DND-41 (cell line): ENCODE data around the gene APPBP2.

Experiments used
- ATAC-seq: fragments of 200-7000 bp; cut with Tn5 transposase; 3 replicates; pipeline ENCODE4 v1.9.1; 2021; ENCODE audit warnings: low read depth; ENCODE audit not compliant: insufficient read depth
- DNase-seq: peaks from one replicate; pipeline ENCODE4 v3.0.0-alpha.2; 2020
- H2AFZ ChIP-seq: 2 replicates; pipeline ENCODE4 v1.6.0; 2012; ENCODE audit warnings: low read depth, low read length
- H3K27ac ChIP-seq: 2 replicates; pipeline ENCODE4 v1.5.1; 2012; ENCODE audit warnings: low read length, inconsistent platforms
- H3K27me3 ChIP-seq: fragments of 200-600 bp; sonication (generic); 2 replicates; pipeline ENCODE4 v1.6.0; 2012; ENCODE audit warnings: low read length, mild to moderate bottlenecking, inconsistent platforms; ENCODE audit not compliant: insufficient read depth, poor library complexity
- H3K36me3 ChIP-seq: 2 replicates; pipeline ENCODE4 v1.5.1; 2012; ENCODE audit warnings: low read length, inconsistent platforms; ENCODE audit not compliant: insufficient read depth
- H3K4me1 ChIP-seq: 2 replicates; pipeline ENCODE4 v1.5.1; 2012; ENCODE audit warnings: mild to moderate bottlenecking, low read length; ENCODE audit not compliant: insufficient read depth
- H3K4me2 ChIP-seq: 2 replicates; pipeline ENCODE4 v1.6.0; 2012; ENCODE audit warnings: mild to moderate bottlenecking, moderate library complexity, low read length, inconsistent platforms; ENCODE audit not compliant: insufficient read depth
- H3K4me3 ChIP-seq, 2 experiments: fragments of 200-600 bp in 1 of 2; shearing (Covaris generic) in 1 of 2; 2 replicates each; pipeline ENCODE4 v1.5.1; 2012 to 2016; ENCODE audit warnings: inconsistent platforms in 2 of 2, low read length in 2 of 2, mild to moderate bottlenecking in 2 of 2, low read depth in 1 of 2, moderate library complexity in 1 of 2
- H3K79me2 ChIP-seq: 2 replicates; pipeline ENCODE4 v1.6.0; 2012; ENCODE audit warnings: low read length, inconsistent platforms; ENCODE audit not compliant: insufficient read depth
- H3K9ac ChIP-seq: 2 replicates; pipeline ENCODE4 v1.6.0; 2012; ENCODE audit warnings: low read depth, mild to moderate bottlenecking, inconsistent platforms, low read length, moderate library complexity
- H3K9me3 ChIP-seq: 2 replicates; pipeline ENCODE4 v1.5.1; 2012; ENCODE audit warnings: low read length, moderate library complexity, mild to moderate bottlenecking, inconsistent platforms; ENCODE audit not compliant: insufficient read depth, severe bottlenecking
- H4K20me1 ChIP-seq: 2 replicates; pipeline ENCODE4 v1.6.0; 2012; ENCODE audit warnings: low read length; ENCODE audit not compliant: insufficient read depth
- CTCF ChIP-seq: IDR thresholded peaks from 2 replicates; pipeline ENCODE4 v1.5.1; 2012; ENCODE audit warnings: borderline replicate concordance, low read length, moderate library complexity, mild to moderate bottlenecking; ENCODE audit not compliant: poor library complexity, severe bottlenecking; ENCODE audit errors: extremely low read depth
- EZH2 ChIP-seq: IDR thresholded peaks from 3 replicates; pipeline ENCODE4 v1.6.1; 2012; ENCODE audit warnings: borderline replicate concordance, low read depth, mild to moderate bottlenecking, moderate library complexity, low read length, inconsistent platforms; ENCODE audit not compliant: severe bottlenecking

The APPBP2 gene

GRCh38 chr17:60501589-60501988 lies 24.5 kb downstream of the APPBP2 start:
- H3K27ac ChIP-seq, result no peak overlapping the region
- H3K9me3 ChIP-seq, result no peaks in the 10 kb centered on the region
- H3K36me3 ChIP-seq, result peaks cover 31% of the 10 kb centered on the region
- H3K4me2 ChIP-seq, result no peak overlapping the region
- peaks cover 61% of the 10 kb centered on the region for H3K79me2 ChIP-seq
- no peak for ATAC-seq
- no peaks in the 10 kb centered on the region for H3K27me3 ChIP-seq
- H4K20me1 ChIP-seq, result peaks cover 9% of the 10 kb centered on the region
- no peaks in the 10 kb centered on the region for H3K4me1 ChIP-seq
- no peak overlapping the region for H2AFZ ChIP-seq
- TF ChIP-seq CTCF, result no peak
- no peak for TF ChIP-seq EZH2
- no peak for DNase-seq
- H3K4me3 ChIP-seq, result no peak overlapping the region
- no peak overlapping the region for H3K9ac ChIP-seq

GRCh38 chr17:60496041-60496440 lies 30.0 kb downstream of the APPBP2 start:
- H3K9me3 ChIP-seq, result peaks cover 28% of the 10 kb centered on the region
- H3K4me2 ChIP-seq, result no peak overlapping the region
- H3K4me3 ChIP-seq, result no peak overlapping the region
- DNase-seq (no peak), ATAC-seq (no peak)
- TF ChIP-seq EZH2 (no peak), CTCF (no peak)
- no peaks in the 10 kb centered on the region for H3K4me1 ChIP-seq
- H3K36me3 ChIP-seq, result peaks cover 84% of the 10 kb centered on the region
- H2AFZ ChIP-seq, result no peak overlapping the region
- no peak overlapping the region for H3K27ac ChIP-seq
- H3K27me3 ChIP-seq, result no peaks in the 10 kb centered on the region
- no peaks in the 10 kb centered on the region for H4K20me1 ChIP-seq
- H3K9ac ChIP-seq, result no peak overlapping the region
- peaks cover 19% of the 10 kb centered on the region; the same call in 1 of the 2 replicates for H3K79me2 ChIP-seq

GRCh38 chr17:60495260-60495659 lies 30.8 kb downstream of the APPBP2 start:
- Histone ChIP-seq H3K4me1 (no peaks in the 10 kb centered on the region), H3K4me2 (no peak overlapping the region), H3K79me2 (peaks cover 16% of the 10 kb centered on the region; the same call in 1 of the 2 replicates), H3K9me3 (peaks cover 30% of the 10 kb centered on the region), H3K4me3 (no peak overlapping the region), H3K27ac (no peak overlapping the region), H3K9ac (no peak overlapping the region), H3K27me3 (no peaks in the 10 kb centered on the region), H3K36me3 (peaks cover 90% of the 10 kb centered on the region), H2AFZ (no peak overlapping the region), H4K20me1 (no peaks in the 10 kb centered on the region)
- no peak for TF ChIP-seq EZH2
- no peak for TF ChIP-seq CTCF
- DNase-seq (no peak), ATAC-seq (no peak)

GRCh38 chr17:60493847-60494321 lies 32.2 kb downstream of the APPBP2 start:
- Histone ChIP-seq H3K9ac (no peak overlapping the region), H2AFZ (no peak overlapping the region), H3K9me3 (peaks cover 31% of the 10 kb centered on the region), H3K27ac (no peak overlapping the region), H3K36me3 (peaks cover 92% of the 10 kb centered on the region), H3K27me3 (no peaks in the 10 kb centered on the region), H3K4me2 (no peak overlapping the region), H4K20me1 (no peaks in the 10 kb centered on the region), H3K4me1 (no peaks in the 10 kb centered on the region), H3K79me2 (peaks cover 14% of the 10 kb centered on the region; the same call in 1 of the 2 replicates), H3K4me3 (no peak overlapping the region)
- ATAC-seq, result no peak
- no peak for DNase-seq
- TF ChIP-seq EZH2, result no peak
- no peak for TF ChIP-seq CTCF
